T-helper 9 cell (primary cell): Measurements from ENCODE around the gene CCDC51.
"Not testable (repeated sequence)": the region's sequence is repeated elsewhere in the genome, so short reads cannot be mapped to it uniquely, and the experiment has no call there.

Experiments
- DNase-seq: peaks from one replicate; pipeline ENCODE4 v3.0.0-alpha.2; 2020
- total RNA-seq, 2 donors: gene quantifications; one replicate each; lab custom pipeline; 2026; lab: John Stamatoyannopoulos, UW

CCDC51 gene
- 2.4 to 9.6 reads per million in 2 donors for total RNA-seq

- peak; percentile 95 for DNase-seq
Observed at GRCh38 chr3:48439820-48440589, at the start of gene CCDC51, which contains the start of gene TMA7. Gene CCDC51, minus strand, starts transcription at chr3:48440119. Its CDS starts 4,991 bp downstream, at chr3:48435128. Gene TMA7, plus strand, starts transcription at chr3:48440257. Its CDS starts 40 bp downstream, at chr3:48440297.

- no peak for DNase-seq
Observed at GRCh38 chr3:48486952-48487351, 47.0 kb upstream of the CCDC51 start.

GRCh38 chr3:48482822-48483221, 42.9 kb upstream of the CCDC51 start:
- not testable (repeated sequence) for DNase-seq

GRCh38 chr3:48480891-48481290, 41.0 kb upstream of the CCDC51 start:
- not testable (repeated sequence) for DNase-seq

GRCh38 chr3:48478626-48479555, 39.0 kb upstream of the CCDC51 start:
- no peak for DNase-seq

- DNase-seq, result no peak
Observed at GRCh38 chr3:48477959-48478520, 38.1 kb upstream of the CCDC51 start.

GRCh38 chr3:48476426-48477053, 36.6 kb upstream of the CCDC51 start:
- no peak for DNase-seq

GRCh38 chr3:48475188-48475587, 35.3 kb upstream of the CCDC51 start:
- no peak for DNase-seq

GRCh38 chr3:48474619-48475018, 34.7 kb upstream of the CCDC51 start:
- no peak for DNase-seq

- DNase-seq, result not testable (repeated sequence)
Observed at GRCh38 chr3:48474031-48474430, 34.1 kb upstream of the CCDC51 start.

GRCh38 chr3:48473617-48473952, 33.7 kb upstream of the CCDC51 start:
- DNase-seq, result no peak

GRCh38 chr3:48472923-48473616, 33.2 kb upstream of the CCDC51 start:
- peak; percentile 89 for DNase-seq

GRCh38 chr3:48472673-48472922, 32.7 kb upstream of the CCDC51 start:
- no peak for DNase-seq

GRCh38 chr3:48470286-48470685, 30.4 kb upstream of the CCDC51 start:
- no peak for DNase-seq

GRCh38 chr3:48469046-48469915, 29.4 kb upstream of the CCDC51 start:
- DNase-seq, result no peak

GRCh38 chr3:48468329-48468731, 28.4 kb upstream of the CCDC51 start:
- DNase-seq, result no peak

- no peak for DNase-seq
Observed at GRCh38 chr3:48467473-48468267, 27.8 kb upstream of the CCDC51 start.

GRCh38 chr3:48467110-48467454, 27.2 kb upstream of the CCDC51 start:
- DNase-seq, result no peak

GRCh38 chr3:48466386-48467109, 26.6 kb upstream of the CCDC51 start:
- DNase-seq, result no peak
